ENCODE measurements around the gene PDZRN4.
"Not testable (repeated sequence)": the region's sequence is repeated elsewhere in the genome, so short reads cannot be mapped to it uniquely, and the experiment has no call there.

Gene PDZRN4

GRCh38 chr12:41573445-41573844 lies 385.3 kb downstream of the PDZRN4 start:
- DNase-seq (ENCODE audit: low read depth), result no peak

GRCh38 chr12:41576925-41577324 lies 388.8 kb downstream of the PDZRN4 start:
- DNase-seq (ENCODE audit: low read depth), result no peak

GRCh38 chr12:41577995-41578394 lies 389.9 kb downstream of the PDZRN4 start:
- DNase-seq (ENCODE audit: low read depth), result no peak

DNA sequence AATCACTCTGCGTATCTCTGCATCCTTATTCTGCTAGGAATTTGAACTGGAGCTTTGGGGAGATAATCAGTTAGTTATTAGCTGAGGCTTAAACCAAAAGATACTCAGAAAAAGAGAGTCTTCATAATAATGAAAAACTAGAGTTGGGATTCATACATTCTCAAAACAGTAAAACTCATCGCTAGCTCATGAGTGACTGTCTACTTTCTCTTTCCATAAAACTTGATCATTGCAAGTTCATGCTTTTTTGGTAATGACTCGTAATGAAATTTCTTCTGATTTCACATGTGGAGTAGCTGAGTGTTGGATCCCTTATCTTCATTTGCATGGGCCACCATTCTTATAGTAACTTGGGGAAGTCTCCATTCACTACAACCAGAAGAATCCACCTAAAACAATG lies 397.7 kb downstream of the PDZRN4 start:
- no peak for DNase-seq (ENCODE audit: low read depth)

DNA sequence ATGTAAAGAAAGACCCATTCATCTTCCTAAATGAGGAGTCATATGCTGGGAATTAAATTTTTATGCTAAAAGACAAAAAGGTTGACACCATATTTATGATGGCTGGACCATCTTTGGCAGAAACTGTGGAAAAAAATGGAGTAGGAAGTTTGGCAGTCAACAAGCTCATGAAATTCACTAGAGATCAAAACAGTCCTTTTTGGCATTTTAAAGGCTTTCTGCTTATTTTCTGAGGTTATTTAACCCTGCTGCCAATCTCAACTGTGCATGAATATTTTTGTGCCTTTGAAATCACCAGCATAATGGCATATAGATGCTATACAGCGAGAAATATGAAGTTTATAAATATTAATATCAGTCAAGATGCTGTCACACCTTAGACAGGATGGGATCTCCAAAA lies 399.5 kb downstream of the PDZRN4 start:
- no peak for DNase-seq (ENCODE audit: low read depth)

GRCh38 chr12:41589878-41590277 lies 401.8 kb downstream of the PDZRN4 start:
- DNase-seq (ENCODE audit: low read depth), result no peak

GRCh38 chr12:41596190-41596589 lies 408.1 kb downstream of the PDZRN4 start:
- no peak for DNase-seq (ENCODE audit: low read depth)

DNA sequence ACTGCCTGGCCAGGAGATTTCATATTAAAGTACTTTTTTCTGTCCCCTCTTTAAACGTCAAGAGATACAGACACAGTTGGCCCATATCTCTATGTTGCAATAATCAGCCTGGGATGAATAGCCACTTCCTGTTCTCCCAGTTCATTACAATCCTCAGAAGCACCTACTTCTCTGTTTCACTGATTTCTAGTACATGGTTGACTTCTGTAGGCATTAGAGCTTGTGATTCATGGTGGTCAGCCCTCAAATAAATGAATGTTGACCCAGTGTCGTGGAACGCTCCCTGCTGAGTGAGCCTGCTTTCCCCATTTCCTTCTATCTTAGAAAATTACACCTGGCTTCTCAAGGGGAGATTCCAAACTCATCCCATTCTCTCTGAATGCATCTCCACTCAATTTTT lies 416.7 kb downstream of the PDZRN4 start:
- no peak for DNase-seq (ENCODE audit: low read depth)

DNA sequence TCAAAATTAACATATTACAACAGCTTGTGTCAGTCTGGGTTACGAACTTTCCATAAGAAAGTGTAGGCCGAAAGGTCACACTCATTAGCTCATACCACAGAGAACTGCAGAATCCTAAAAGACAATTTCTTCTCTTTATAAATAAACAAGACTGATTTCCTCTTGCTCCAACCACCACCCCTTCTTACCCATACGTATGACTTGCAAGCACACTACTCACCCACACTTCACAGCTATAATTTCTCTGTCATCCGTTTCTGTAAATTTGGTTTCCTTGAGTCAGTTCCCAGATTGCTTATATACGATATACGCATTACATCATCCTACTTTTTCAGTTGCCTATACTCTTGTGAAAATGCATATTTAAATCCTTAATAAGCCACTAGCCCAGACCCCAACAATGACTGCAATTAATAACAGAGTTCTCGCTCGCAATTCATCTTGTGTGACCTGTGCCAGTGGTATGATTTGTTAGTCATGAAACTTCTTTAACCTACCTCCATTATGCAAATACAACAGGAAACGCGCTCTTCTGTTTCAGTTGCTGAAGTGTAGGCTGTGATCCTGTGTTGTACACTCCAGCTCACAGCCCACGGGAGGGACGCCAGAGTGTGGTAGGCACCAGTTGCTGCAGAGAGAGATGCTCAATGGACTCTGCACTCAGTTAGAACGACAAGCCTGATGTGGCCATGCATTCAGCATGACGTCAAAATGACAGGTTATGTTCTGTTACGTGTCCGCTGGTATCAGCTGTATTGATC lies 417.6 kb downstream of the PDZRN4 start:
- DNase-seq (ENCODE audit: low read depth), result no peak

DNA sequence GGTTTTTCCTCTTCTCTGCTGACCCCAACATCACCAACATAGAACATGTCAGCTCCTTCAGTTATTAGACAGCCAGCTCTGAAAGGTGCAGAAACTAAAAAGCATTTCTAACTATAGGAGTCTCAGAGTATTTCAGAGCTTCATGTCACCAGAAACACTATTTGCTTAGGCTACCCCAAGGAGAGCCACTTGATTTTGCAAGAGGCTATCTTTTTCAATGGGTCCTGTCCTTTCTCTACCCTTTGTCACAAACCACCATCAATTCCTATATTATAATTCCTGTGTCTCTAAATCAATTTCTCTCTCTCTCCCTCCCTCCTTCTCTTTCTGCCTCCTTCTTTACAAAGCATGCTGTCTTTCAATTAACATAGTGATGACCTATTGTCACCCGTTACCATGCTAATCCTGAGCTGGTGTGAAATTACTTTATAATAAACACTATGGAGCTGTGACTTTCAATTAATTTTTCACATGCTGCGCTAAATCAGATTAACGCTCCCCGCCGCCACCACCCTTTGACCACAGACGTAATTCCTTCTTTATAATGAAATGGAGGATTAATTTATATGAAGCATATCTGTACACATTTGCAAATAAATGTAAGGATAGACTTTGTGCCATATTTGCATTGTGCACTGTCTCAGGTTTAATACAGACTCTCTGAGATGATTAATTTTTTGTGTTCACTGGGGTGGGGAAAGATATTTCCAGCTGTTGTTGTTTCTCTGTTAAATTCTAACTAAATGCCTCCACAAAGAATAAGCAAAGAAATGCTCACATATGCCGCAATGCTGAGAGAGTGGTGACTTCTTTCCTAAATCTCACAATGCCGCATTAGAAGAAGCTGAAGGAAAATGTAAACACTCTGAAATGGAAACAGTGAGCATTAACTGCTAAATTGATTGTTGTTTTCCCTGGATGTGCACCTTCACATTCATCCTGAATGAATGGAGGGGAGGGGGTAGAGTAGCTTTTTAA lies 418.6 kb downstream of the PDZRN4 start:
- DNase-seq (ENCODE audit: low read depth), result no peak

DNA sequence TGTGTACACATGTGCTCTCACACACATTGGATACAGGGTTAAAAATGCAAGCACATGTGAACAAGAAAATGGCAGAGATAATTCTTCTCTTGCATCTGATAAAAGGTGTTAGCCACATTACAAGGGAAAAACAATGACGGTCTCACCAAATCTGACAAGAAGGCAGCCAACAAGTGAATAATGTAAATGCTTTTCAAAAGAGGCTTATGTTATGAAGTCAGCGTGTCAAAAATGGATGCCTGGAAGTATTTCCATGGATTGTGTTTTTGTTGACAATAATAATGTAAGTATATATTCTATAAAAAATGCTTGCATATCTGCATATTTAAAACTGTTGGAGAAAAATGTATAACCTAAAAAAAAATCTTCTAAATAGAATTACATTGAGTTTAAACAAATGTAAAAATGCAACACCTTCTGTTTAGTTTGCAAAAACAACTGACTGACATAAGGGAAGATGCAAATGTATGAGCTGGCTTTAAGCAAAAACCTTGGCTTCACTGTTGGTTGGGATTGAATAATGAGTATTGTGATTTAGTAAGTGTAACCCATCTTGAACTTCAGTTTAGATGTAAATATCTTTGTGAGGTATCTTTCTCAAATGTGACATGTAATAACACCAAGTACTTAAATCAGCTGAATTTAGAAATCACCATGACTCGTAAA lies 424.9 kb downstream of the PDZRN4 start:
- no peak for DNase-seq (ENCODE audit: low read depth)

DNA sequence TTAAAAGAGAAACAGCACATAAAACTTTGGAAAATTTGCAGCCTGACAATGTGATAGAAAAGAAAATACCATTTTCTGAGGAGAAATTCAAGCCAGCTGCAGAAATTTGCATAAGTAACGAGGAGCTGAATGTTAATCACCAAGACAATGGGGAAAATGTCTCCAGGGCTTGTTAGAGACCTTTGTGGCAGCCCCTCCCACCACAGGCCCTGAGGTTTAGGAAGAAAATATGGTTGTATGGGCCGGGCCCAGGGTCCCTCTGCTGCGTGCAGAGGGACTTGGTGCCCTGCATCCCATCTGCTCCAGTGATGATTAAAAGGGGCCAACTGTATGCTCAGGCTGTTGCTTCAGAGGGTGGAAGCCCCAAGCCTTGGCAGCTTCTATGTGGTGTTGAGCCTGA lies 427.1 kb downstream of the PDZRN4 start:
- DNase-seq (ENCODE audit: low read depth), result not testable (repeated sequence)

GRCh38 chr12:41619705-41620104 lies 431.6 kb downstream of the PDZRN4 start:
- DNase-seq (ENCODE audit: low read depth), result no peak

- DNase-seq (ENCODE audit: low read depth), result no peak
Measured at GRCh38 chr12:41621291-41621690, 433.2 kb downstream of the PDZRN4 start.

All from T-helper 22 cell (primary cell).